ENCODE data around the gene ANP32A. TPM values are rescaled to one million over a fixed set of nuclear protein-coding genes. Genes with fewer than 3 reads are reported as not detected.

The ANP32A gene
- total and polyA plus RNA-seq, 9 of the 15 experiments (the other 6 are each of a cell fraction or from before 2014, with no cell fraction given) = 13.2 to 656 (median 210) TPM

GRCh38 chr15:68843425-68844311 is 23.0 kb upstream of the ANP32A start (continued):
- TF ChIP-seq CBX2 (IDR thresholded peaks at IDR 0.05; ENCODE audit: insufficient read depth, low read length, poor library complexity, severe bottlenecking) (peak; percentile 99), ZNF717 (CRISPR knock-in tag; IDR thresholded peaks at IDR 0.05) (no peak), CBX8 (IDR thresholded peaks at IDR 0.05; ENCODE audit: borderline replicate concordance, extremely low read depth, low read depth, low read length, poor library complexity, severe bottlenecking) (peak; percentile 99)

- no peaks in the 10 kb centered on the region for H4K20me1 ChIP-seq (replicated peaks; ENCODE audit: control insufficient read depth, insufficient read depth, low read length)
- no peaks in the 10 kb centered on the region for H3K79me2 ChIP-seq (ENCODE audit: control insufficient read depth, insufficient read depth, low read length)
- H3K4me3 ChIP-seq = no peak overlapping the region
- H3K36me3 ChIP-seq (ENCODE audit: control insufficient read depth, insufficient read depth, low read length) = no peaks in the 10 kb centered on the region
- no peak for FAIRE-seq
- no peaks in the 10 kb centered on the region for H3K9me3 ChIP-seq (replicated peaks; ENCODE audit: control insufficient read depth, insufficient read depth, low read depth, low read length)
- ChIA-PET POLR2A (no interaction called here), CTCF (ENCODE audit: low intra/inter-chr PET ratio) (no interaction called here)
- DNase-seq (ENCODE audit: extremely low read depth in 1 of 4, low spot score in 3 of 4) = no peak
- H2AFZ ChIP-seq (ENCODE audit: low read depth, low read length) = no peak overlapping the region
- BruUV-seq (replicated peaks) = no TSS peak
- peak; percentile 78 for TF ChIP-seq ZNF512 (tag; IDR thresholded peaks at IDR 0.05)
- no peak for TF ChIP-seq ZBTB7A (IDR thresholded peaks at IDR 0.05; ENCODE audit: borderline replicate concordance, control insufficient read depth, low read depth, low read length)
- no peak for TF ChIP-seq ZNF57 (CRISPR knock-in tag; IDR thresholded peaks at IDR 0.05)
- peak; percentile 13 for TF ChIP-seq CBX8 (IDR thresholded peaks at IDR 0.05; ENCODE audit: borderline replicate concordance, extremely low read depth, low read depth, low read length, poor library complexity, severe bottlenecking)
- no peak for TF ChIP-seq TCF3 (CRISPR knock-in tag; IDR thresholded peaks at IDR 0.05)
- no peak for TF ChIP-seq SIRT6 (IDR thresholded peaks at IDR 0.05; ENCODE audit: low read depth, low read length)
- peaks cover 17 to 23% of the 10 kb centered on the region in 2 experiments; a peak in 4 of 5 replicates for H3K27me3 ChIP-seq (ENCODE audit: control insufficient read depth in 2 of 2, insufficient read depth in 2 of 2, low read length in 2 of 2)
- no peak for ATAC-seq
- H3K9me1 ChIP-seq (ENCODE audit: control insufficient read depth, insufficient read depth, low read length) = no peaks in the 10 kb centered on the region
- H3K9ac ChIP-seq (ENCODE audit: insufficient read depth in 1 of 2, low read depth in 2 of 2, low read length in 2 of 2) = no peak overlapping the region
- H3K27ac ChIP-seq (ENCODE audit: extremely low read depth, low read depth, low read length) = no peak overlapping the region
- intact Hi-C loops (cut with micrococcal nuclease) (no loop called here), in situ Hi-C loops (cut with MboI) (no loop called here)
- H3K4me2 ChIP-seq (ENCODE audit: insufficient read depth, low read length) = no peak overlapping the region
- peaks cover 0 to 6% of the 10 kb centered on the region in 2 experiments; a peak in 1 of 5 replicates for H3K4me1 ChIP-seq (replicated peaks in 1 of 2; ENCODE audit: control insufficient read depth in 2 of 2, insufficient read depth in 2 of 2, low read length in 2 of 2)
- 0% methylated on average over 1 of the region's 1 CpG for WGBS (ENCODE audit: insufficient coverage, low coverage, missing lambda C conversion rate)
These were observed 22.3 kb upstream of the ANP32A start for GRCh38 chr15:68842958-68843357.

Measured in K562 (cell line).